ENCODE measurements around the gene GLCE. TPM values are rescaled to one million over a fixed set of nuclear protein-coding genes. Genes with fewer than 3 reads are reported as not detected.
"Not testable (repeated sequence)": the region's sequence is repeated elsewhere in the genome, so short reads cannot be mapped to it uniquely, and the experiment has no call there.

GLCE gene
- total RNA-seq, 1 donor from 2014 or later: 76.4 TPM

DNA sequence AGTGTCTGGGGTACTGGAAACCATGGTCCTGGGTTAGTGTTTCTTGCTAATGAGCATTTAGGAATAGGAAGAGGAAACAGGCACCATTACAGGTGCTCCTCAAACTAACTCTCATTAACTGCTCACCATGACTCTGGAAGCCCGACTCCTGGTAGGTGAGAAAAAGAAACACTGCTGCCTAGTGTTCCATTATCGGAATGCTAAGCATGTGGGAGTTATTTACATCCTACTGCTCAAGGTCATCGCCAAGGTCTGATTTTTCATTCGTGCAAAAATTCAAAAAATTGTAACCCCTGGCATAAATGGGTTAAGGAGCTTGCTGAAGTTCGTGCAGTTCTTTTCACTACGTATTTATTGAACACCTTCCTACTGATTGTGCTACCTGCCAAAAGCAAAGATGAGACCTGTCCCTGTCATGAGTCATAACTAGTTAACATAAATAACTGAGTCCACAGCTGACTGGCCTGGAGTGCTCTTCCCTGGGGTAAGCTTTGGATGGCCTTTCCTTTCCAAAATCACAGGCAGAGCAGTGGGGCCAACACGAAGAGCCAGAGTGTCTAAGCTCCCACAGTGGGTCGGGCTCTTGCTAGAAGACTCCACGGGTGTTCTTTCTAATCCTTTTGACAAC is 115.6 kb downstream of the GLCE start:
- DNase-seq: no peak

GRCh38 chr15:69277316-69277715 is 116.9 kb downstream of the GLCE start:
- no peak for DNase-seq

- DNase-seq: no peak
Measured at GRCh38 chr15:69279636-69280035, 119.2 kb downstream of the GLCE start.

GRCh38 chr15:69280783-69281182 is 120.3 kb downstream of the GLCE start:
- no peak for DNase-seq

- no peak for DNase-seq
Measured at GRCh38 chr15:69282104-69282743, 121.8 kb downstream of the GLCE start.

DNA sequence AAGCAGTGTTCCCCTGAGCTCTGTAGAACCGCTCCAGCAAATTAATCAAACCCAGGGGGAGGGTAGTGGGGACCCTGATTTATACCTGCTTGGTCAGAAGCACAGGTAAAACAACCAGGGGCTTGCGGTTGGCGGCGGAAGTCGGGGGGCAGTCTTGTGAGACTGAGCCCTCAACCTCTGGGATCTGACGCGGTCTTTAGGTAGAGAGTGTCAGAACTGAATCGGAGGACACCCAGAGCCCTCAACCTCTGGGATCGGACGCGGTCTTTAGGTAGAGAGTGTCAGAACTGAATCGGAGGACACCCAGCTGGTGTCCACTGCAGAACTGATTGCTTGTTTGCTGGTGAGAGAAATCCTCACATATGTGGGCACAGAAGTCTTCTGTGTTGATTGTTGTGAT is 125.4 kb downstream of the GLCE start:
- DNase-seq: no peak

- DNase-seq: no peak
Measured at GRCh38 chr15:69288011-69288410, 127.6 kb downstream of the GLCE start.

GRCh38 chr15:69288531-69289341 is 128.3 kb downstream of the GLCE start:
- no peak for DNase-seq

GRCh38 chr15:69289342-69290146 is 129.1 kb downstream of the GLCE start:
- no peak for DNase-seq

DNA sequence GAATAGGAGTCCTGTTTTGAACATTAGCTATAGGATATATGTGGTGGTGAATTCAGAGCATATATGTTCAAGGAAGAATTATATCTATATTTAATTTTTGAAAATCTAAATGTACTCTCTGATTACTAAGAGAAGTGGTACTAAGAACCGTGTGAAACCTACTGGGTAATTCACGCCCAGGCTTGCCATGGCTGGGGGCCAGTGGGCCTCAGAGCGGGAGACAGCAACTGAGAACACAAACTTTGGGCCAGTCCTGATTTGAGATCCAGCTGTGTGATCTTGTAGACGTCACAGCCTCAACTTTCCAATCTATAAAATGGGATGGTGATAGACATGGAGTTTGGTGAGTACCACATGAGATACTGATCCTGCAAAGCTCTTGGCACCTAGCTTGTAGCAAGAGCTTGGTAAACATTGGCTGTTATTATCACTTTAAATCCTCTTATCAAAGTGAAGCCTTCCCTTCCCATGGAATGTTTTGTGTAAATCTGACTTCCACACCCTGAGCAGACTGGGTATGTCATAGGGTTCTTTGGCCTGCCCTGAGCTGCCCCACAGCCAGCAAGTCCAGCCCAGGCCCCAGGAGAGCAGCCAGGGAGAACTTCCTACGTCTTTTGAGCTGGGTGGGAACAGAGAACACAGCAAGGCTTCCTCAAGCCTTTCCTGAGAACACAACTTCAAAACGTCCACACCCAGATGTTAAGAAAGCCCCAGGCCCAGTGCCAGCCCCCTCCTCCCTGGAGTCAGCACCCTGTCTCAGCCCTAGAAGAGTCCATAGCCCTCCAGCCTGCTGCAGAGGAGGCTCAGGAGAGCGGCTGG is 130.1 kb downstream of the GLCE start:
- DNase-seq: no peak

DNA sequence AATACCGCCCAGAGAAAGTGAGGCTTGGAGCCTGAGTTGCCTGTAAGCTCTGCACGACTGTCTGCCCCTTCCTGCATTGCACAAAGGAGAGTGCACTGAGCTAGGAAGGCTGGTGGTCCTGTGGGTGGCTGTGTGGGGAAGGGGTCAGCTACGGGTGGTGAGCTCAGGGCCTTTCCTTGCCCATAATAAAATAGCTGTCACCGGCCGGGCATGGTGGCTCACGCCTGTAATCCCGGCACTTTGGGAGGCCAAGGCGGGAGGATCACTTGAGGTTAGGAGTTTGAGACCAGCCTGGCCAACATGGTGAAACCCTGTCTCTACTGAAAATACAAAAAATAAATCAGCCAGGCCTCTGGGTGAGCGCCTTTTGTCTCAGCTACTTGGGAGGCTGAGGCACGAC is 131.2 kb downstream of the GLCE start:
- DNase-seq: not testable (repeated sequence)

- DNase-seq: no peak
Measured at GRCh38 chr15:69292826-69293420, 132.5 kb downstream of the GLCE start.

DNA sequence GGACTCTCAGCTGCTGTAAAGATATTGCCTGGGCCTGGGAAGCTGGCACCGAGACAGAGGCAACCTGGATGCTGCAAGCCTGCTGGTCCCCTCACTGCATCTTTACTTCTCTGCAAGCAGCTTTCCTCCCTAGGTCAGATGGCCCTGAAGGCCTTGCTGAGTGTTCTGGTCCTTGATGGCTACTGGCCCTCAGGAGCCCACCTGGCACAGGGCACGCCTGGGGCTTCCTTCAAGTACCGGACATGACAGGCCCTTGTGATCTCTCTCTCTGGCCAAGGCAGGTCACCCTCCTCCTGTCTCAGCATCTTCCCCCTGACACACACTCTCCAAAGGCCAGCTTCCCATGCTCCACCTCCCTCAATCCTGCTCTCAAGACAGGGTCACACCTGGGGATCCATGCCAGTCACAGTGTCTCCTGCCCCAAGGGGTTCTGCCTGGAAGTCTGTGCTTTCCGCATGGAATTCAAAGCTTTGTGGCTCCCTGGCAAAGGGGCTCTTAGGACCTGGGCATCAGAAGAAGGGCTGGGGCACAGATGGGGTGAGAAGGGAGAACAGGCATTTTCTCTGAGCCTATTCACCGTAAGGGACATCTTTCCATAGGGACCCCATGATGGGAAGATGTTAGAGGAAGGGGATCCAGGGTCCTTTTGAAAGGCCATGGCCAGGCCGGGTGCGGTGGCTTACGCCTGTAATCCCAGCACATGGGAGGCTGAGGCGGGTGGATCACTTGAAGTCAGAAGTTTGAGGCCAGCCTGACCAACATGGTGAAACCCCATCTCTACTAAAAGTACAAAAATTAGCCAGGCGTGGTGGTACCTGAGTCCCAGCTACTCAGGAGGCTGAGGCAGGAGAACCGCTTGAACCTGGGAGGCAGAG is 133.5 kb downstream of the GLCE start:
- no peak for DNase-seq

- DNase-seq: no peak
Measured at GRCh38 chr15:69296606-69297005, 136.2 kb downstream of the GLCE start.

DNA sequence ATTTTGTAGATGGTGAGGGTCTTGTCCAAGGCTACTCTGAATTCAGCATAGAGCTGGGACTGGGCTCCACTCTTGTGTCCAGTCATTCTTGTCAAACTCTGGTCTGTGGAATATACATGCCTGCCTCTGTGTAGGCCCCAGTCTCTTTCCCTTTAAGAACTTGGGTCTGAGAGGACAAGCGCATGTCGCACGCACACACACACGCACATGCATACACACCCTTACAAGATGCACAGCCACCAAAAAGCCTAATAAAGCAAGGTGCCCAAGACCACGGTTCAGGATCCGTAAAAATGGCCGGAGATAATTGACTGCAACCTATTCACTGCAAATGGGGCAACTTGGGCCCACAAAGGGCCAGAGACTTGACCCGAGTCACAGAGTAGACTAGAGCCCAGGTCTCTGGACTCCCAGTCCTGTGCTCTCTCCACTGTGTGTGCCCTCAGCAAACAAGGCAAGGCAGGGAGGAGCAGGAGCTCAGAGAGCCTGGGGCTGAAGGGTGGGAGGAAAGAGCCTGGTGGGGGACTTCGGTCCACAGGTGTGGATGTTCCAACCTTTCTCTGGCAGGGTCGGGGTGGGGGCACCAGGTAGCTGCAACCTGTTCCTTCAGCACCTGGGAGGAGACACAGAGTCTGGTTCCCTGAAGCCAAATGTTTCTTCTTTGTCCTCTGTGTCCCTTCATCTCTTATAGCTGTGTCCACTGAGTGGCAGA is 137.4 kb downstream of the GLCE start:
- no peak for DNase-seq

- no peak for DNase-seq
Measured at GRCh38 chr15:69298354-69298696, 137.9 kb downstream of the GLCE start.

DNA sequence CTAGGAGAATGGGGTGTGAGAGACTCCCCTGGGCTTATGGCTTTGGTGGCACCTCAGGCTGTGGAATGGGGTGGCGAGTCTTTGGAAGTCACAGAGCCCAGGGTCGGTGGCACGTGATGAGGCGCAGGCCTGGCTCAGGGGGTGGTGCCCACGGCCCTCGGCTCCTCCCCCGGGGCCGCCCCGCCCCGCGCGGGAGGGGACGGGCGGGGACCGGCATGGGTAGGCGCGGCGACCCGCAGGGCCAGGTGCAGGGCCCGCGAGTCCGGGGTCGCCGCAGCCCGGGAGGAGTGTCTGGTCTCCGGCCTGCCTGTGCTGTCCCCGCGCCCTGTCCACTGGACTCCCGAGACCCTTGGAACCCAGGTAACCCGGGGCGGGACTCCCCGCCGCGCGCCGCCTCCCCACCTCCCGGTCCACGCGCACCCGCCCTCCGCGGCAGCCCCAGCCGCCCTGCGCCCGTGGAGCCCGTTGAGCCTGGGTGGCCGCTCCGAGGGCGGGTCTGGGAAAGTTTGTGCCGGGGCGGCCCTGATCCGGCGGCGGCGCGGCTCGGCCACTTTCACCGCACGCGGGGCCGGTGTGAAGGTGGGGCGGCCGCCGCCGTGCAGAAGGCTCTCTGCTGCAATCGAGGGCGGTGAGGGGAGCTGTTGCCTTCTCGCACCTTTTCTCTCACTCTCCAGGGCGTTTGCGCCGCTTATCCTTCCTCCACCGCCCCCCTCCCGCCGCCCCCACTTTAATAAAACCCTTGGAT is 138.4 kb downstream of the GLCE start, which contains the start of gene PAQR5:
TSS of gene PAQR5 (plus strand) at position 216 of the 745 bp plus-strand sequence. CDS start 61,169 bp downstream, outside the sequence.
- DNase-seq: no peak

DNA sequence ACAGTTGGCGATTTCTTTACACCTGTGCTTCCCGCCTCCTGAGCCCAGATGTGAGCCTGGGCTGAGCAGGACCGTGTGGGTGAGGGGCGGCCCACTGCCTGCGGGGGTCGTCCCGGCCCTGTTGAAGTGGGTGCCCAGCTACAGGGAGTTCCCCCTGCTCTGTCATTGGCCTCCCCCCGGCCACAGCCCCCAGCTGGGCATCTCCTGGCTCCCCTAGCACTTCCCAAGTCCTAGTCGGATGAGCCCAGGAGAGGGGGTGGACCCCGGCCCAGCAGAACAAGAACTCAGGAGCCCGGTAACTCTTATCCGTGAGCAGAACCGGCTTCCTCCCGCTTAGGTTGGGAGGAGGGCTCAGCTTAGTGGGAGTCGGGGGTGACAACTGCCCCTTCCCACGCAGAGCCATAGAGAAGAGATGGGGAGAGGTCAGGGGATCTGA is 139.0 kb downstream of the GLCE start:
- DNase-seq: no peak
